ENCODE measurements around the gene PROC. TPM values are rescaled to one million over a fixed set of nuclear protein-coding genes. Genes with fewer than 3 reads are reported as not detected.

The PROC gene
- total and polyA plus RNA-seq, 9 of the 15 experiments (the other 6 are each of a cell fraction or from before 2014, with no cell fraction given) = not detected

GRCh38 chr2:127389778-127390435, 28.3 kb upstream of the PROC start (continued):
- peak; percentile 15; the same call in 1 of the 2 replicates for TF ChIP-seq SPI1 (IDR thresholded peaks at IDR 0.05; ENCODE audit: borderline replicate concordance, low read depth, low read length)
- no peak for TF ChIP-seq IRF1 (CRISPR knock-in tag; IDR thresholded peaks at IDR 0.05; ENCODE audit: borderline replicate concordance)
- no peak for TF ChIP-seq NR1H2 (CRISPR knock-in tag; IDR thresholded peaks at IDR 0.05)
- no peak for TF ChIP-seq KLF13 (tag; IDR thresholded peaks at IDR 0.05; ENCODE audit: borderline replicate concordance, low read depth)
- TF ChIP-seq CTBP1 (IDR thresholded peaks at IDR 0.05; ENCODE audit: borderline replicate concordance) = peak; percentile 52; the same call in 1 of the 2 replicates
- TF ChIP-seq SMARCE1 (IDR thresholded peaks at IDR 0.05) = peak; percentile 29; the same call in 1 of the 2 replicates

- Histone ChIP-seq H3K4me2 (ENCODE audit: insufficient read depth, low read length) (peak overlapping the region; percentile 6; the same call in 1 of the 2 replicates), H2AFZ (ENCODE audit: low read depth, low read length) (peak overlapping the region; percentile 70), H3K9ac (ENCODE audit: insufficient read depth in 1 of 2, low read depth in 2 of 2, low read length in 2 of 2) (no peak overlapping the region), H3K4me3 (no peak overlapping the region), H3K27me3 (ENCODE audit: control insufficient read depth in 2 of 2, insufficient read depth in 2 of 2, low read length in 2 of 2) (no peaks in the 10 kb centered on the region; a peak in 1 of 5 replicates), H3K9me1 (ENCODE audit: control insufficient read depth, insufficient read depth, low read length) (no peaks in the 10 kb centered on the region), H3K36me3 (ENCODE audit: control insufficient read depth, insufficient read depth, low read length) (no peaks in the 10 kb centered on the region), H3K79me2 (ENCODE audit: control insufficient read depth, insufficient read depth, low read length) (peaks cover 4% of the 10 kb centered on the region; the same call in 1 of the 3 replicates), H4K20me1 (replicated peaks; ENCODE audit: control insufficient read depth, insufficient read depth, low read length) (no peaks in the 10 kb centered on the region), H3K27ac (ENCODE audit: extremely low read depth, low read depth, low read length) (peak overlapping the region; percentile 58), H3K9me3 (replicated peaks; ENCODE audit: control insufficient read depth, insufficient read depth, low read depth, low read length) (no peaks in the 10 kb centered on the region), H3K4me1 (replicated peaks in 1 of 2; ENCODE audit: control insufficient read depth in 2 of 2, insufficient read depth in 2 of 2, low read length in 2 of 2) (peaks cover 17 to 35% of the 10 kb centered on the region in 2 experiments; a peak in 4 of 5 replicates)
- 13% methylated on average over 2 of the region's 2 CpGs for WGBS (ENCODE audit: insufficient coverage, low coverage, missing lambda C conversion rate)
- DNase-seq (ENCODE audit: extremely low read depth in 1 of 4, low spot score in 3 of 4) (peak in 1 of 4 experiments; percentile 45), FAIRE-seq (no peak), ATAC-seq (no peak)
- BruUV-seq (replicated peaks) = no TSS peak
- in situ Hi-C loops (cut with MboI) = no loop called here
- intact Hi-C loops (cut with micrococcal nuclease) = no loop called here
- ChIA-PET POLR2A (no interaction called here), CTCF (ENCODE audit: low intra/inter-chr PET ratio) (no interaction called here)
- no peak for TF ChIP-seq HDAC2 (IDR thresholded peaks at IDR 0.05)
- TF ChIP-seq ILF3 (IDR thresholded peaks at IDR 0.05; ENCODE audit: borderline replicate concordance) = no peak
- no peak for TF ChIP-seq ZBTB26 (CRISPR knock-in tag; IDR thresholded peaks at IDR 0.05)
- no peak for TF ChIP-seq ZNF695 (CRISPR knock-in tag; IDR thresholded peaks at IDR 0.05)
- TF ChIP-seq ZNF24 (IDR thresholded peaks at IDR 0.05) = no peak
- TF ChIP-seq ZNF280A (IDR thresholded peaks at IDR 0.05; ENCODE audit: low read depth, partially characterized antibody) = no peak
- TF ChIP-seq SMAD4 (CRISPR knock-in tag; conservative IDR thresholded peaks at IDR 0.05) = no peak
- 0 out of 2 replicates have a peak, but pooled peaks have one; percentile 24 for TF ChIP-seq FOSL1 (tag; conservative IDR thresholded peaks at IDR 0.05)
- TF ChIP-seq ETV5 (CRISPR knock-in tag; IDR thresholded peaks at IDR 0.05; ENCODE audit: low read depth) = no peak
- TF ChIP-seq FOXK2 (conservative IDR thresholded peaks at IDR 0.05 in 1 of 2, IDR thresholded peaks at IDR 0.05 in 1 of 2; ENCODE audit: low read depth in 2 of 2) = 0 out of 4 replicates have a peak, but pooled peaks of 1 of the 2 experiments have one; percentile 25
- peak; percentile 57; the same call in 1 of the 2 replicates for TF ChIP-seq SPI1 (IDR thresholded peaks at IDR 0.05; ENCODE audit: borderline replicate concordance, low read depth, low read length)
- no peak for TF ChIP-seq NUFIP1 (IDR thresholded peaks at IDR 0.05; ENCODE audit: partially characterized antibody)
Measured at GRCh38 chr2:127392133-127392827, 25.9 kb upstream of the PROC start.
